Measurements from ENCODE around the gene TMEM135.

- TF ChIP-seq CTCF (IDR thresholded peaks at IDR 0.05) (no peak), POLR2A (IDR thresholded peaks at IDR 0.05) (no peak)
Measured at GRCh38 chr11:87101956-87102580, 64.3 kb downstream of the TMEM135 start.
